ENCODE results near the gene OVCA2. TPM values are rescaled to one million over a fixed set of nuclear protein-coding genes. Genes with fewer than 3 reads are reported as not detected.

Gene OVCA2
- 10 to 100 TPM; 17.1 to 36.3 TPM for total RNA-seq

- Histone ChIP-seq H3K27me3 (no peaks in the 10 kb centered on the region), H3K4me1 (peaks cover 26% of the 10 kb centered on the region), H3K9me3 (no peaks in the 10 kb centered on the region), H3K27ac (peak within 1 kb of the TSS; percentile 74 to 90 (median 83)), H3K36me3 (replicated peaks in 1 of 2; ENCODE audit: insufficient read depth in 1 of 2, low read depth in 2 of 2) (peaks cover 0 to 11% of the 10 kb centered on the region in 2 donors), H3K4me3 (peak within 1 kb of the TSS; percentile 50 to 90)
- intact Hi-C loops (cut with DNase I), result no loop called here
- 1 to 3% methylated on average over 9 to 91 of the region's 93 CpGs for WGBS, 2 donors
- peak; percentile 97 for ATAC-seq
- DNase-seq, result peak; percentile 95 to 97 (median 96)
- peak; percentile 53 to 73 (median 70) for TF ChIP-seq POLR2A (IDR thresholded peaks at IDR 0.05)
- TF ChIP-seq CTCF (IDR thresholded peaks at IDR 0.05), result peak in 6 of 7 experiments; percentile 11 to 71 (median 46)
Observed at GRCh38 chr17:2041561-2042389, at the start of gene OVCA2. Gene OVCA2, plus strand, starts transcription at chr17:2042022. Its CDS starts 26 bp downstream, at chr17:2042048.

GRCh38 chr17:1992541-1992940 is 49.3 kb upstream of the OVCA2 start:
- no peaks in the 10 kb centered on the region for H3K9me3 ChIP-seq
- no peak overlapping the region for H3K27ac ChIP-seq
- H3K4me1 ChIP-seq, result peaks cover 29% of the 10 kb centered on the region
- DNase-seq, result no peak
- intact Hi-C loops (cut with DNase I), result no loop called here
- no peak for TF ChIP-seq CTCF (IDR thresholded peaks at IDR 0.05)
- TF ChIP-seq POLR2A (IDR thresholded peaks at IDR 0.05), result no peak
- no peaks in the 10 kb centered on the region for H3K27me3 ChIP-seq
- H3K36me3 ChIP-seq (replicated peaks in 1 of 2; ENCODE audit: insufficient read depth in 1 of 2, low read depth in 2 of 2), result no peaks in the 10 kb centered on the region
- ATAC-seq, result no peak
- no peak overlapping the region for H3K4me3 ChIP-seq
- WGBS, 2 donors, result 87 to 96% methylated on average over 10 of the region's 10 CpGs

DNA sequence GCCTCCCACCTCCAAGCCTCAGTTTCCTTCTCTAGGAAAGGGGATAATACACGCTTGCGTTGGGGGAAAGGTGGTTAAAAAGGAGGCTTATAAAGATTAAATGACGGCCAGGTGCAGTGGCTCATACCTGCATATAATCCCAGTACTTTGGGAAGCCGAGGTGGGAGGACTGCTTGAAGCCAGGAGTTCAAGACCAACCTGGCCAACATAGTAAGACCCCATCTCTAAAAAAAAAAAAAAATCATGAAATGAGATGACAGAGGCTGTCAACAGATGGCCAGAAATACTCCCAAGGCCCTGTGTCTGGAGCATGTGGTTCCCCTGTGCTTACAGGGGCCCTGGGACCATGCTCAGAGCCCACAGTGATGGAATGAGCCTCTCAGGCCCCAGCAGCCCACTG is 47.1 kb upstream of the OVCA2 start:
- no peaks in the 10 kb centered on the region for H3K36me3 ChIP-seq (replicated peaks in 1 of 2; ENCODE audit: insufficient read depth in 1 of 2, low read depth in 2 of 2)
- intact Hi-C loops (cut with DNase I), result no loop called here
- DNase-seq (no peak), ATAC-seq (no peak)
- no peak overlapping the region for H3K4me3 ChIP-seq
- H3K9me3 ChIP-seq, result no peaks in the 10 kb centered on the region
- WGBS, 2 donors, result 94 to 95% methylated on average over 4 of the region's 4 CpGs
- peaks cover 48% of the 10 kb centered on the region for H3K4me1 ChIP-seq
- TF ChIP-seq CTCF (IDR thresholded peaks at IDR 0.05) (no peak), POLR2A (IDR thresholded peaks at IDR 0.05) (no peak)
- H3K27ac ChIP-seq, result no peak overlapping the region
- H3K27me3 ChIP-seq, result no peaks in the 10 kb centered on the region

GRCh38 chr17:1995321-1995892 is 46.4 kb upstream of the OVCA2 start:
- H3K9me3 ChIP-seq, result no peaks in the 10 kb centered on the region
- intact Hi-C loops (cut with DNase I), result no loop called here
- no peaks in the 10 kb centered on the region for H3K36me3 ChIP-seq (replicated peaks in 1 of 2; ENCODE audit: insufficient read depth in 1 of 2, low read depth in 2 of 2)
- H3K27me3 ChIP-seq, result no peaks in the 10 kb centered on the region
- TF ChIP-seq CTCF (IDR thresholded peaks at IDR 0.05) (no peak), POLR2A (IDR thresholded peaks at IDR 0.05) (no peak)
- WGBS, 2 donors, result 85% methylated on average over 15 to 16 of the region's 16 CpGs
- peaks cover 55% of the 10 kb centered on the region for H3K4me1 ChIP-seq
- peak overlapping the region in 3 of 4 donors; percentile 91 to 94 (median 94) for H3K27ac ChIP-seq
- H3K4me3 ChIP-seq, result no peak overlapping the region
- no peak for DNase-seq
- no peak for ATAC-seq

Measured in body of pancreas (tissue), 4 donors.